ENCODE data around the gene CASR. TPM values are rescaled to one million over a fixed set of nuclear protein-coding genes. Genes with fewer than 3 reads are reported as not detected.

Gene CASR
- polyA plus RNA-seq, 2 of the 4 experiments (the other 2 are of a cell fraction): not detected

DNA sequence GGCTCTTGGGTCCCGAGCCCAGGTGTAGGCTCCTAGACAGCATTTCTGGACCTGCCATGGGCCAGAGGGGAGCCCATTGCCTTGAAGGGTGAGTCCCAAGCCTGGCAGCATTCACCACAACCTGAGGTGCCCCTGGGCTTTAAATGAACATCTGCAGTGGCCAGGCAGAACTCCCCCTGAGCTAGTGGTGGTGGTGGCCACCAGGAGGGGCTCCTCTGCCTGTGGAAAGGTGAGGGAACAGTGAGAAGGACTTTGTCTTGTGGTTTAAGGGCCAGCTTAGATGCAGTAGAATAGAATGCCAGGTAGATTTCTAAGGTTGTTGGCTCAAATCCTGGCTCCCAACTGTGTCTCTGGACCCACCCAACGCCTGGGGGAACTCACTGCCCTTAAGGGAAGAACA is 55.6 kb downstream of the CASR start:
- FAIRE-seq (no peak), ATAC-seq (no peak; a peak in 1 of 6 replicates), DNase-seq (ENCODE audit: low read depth in 1 of 2, low spot score in 1 of 2) (no peak)
- TF ChIP-seq RAD21 (conservative IDR thresholded peaks at IDR 0.05 in 1 of 2, IDR thresholded peaks at IDR 0.05 in 1 of 2) (no peak), RNF2 (IDR thresholded peaks at IDR 0.05; ENCODE audit: borderline replicate concordance, low read depth) (no peak), TP53 (CRISPR knock-in tag; IDR thresholded peaks at IDR 0.05) (no peak), CBX2 (IDR thresholded peaks at IDR 0.05; ENCODE audit: borderline replicate concordance, low read depth) (no peak), FOSL2 (IDR thresholded peaks at IDR 0.05) (no peak), FOSL2 (CRISPR knock-in tag; IDR thresholded peaks at IDR 0.05) (no peak), RFX5 (IDR thresholded peaks at IDR 0.05) (no peak), MAZ (IDR thresholded peaks at IDR 0.05; ENCODE audit: borderline replicate concordance, low read depth, low read length) (no peak), ZC3H11A (IDR thresholded peaks at IDR 0.05) (no peak), NR3C1 (IDR thresholded peaks at IDR 0.05) (no peak), JUNB (IDR thresholded peaks at IDR 0.05) (no peak), PHF8 (IDR thresholded peaks at IDR 0.05; ENCODE audit: borderline replicate concordance, low read depth) (no peak), HDAC2 (IDR thresholded peaks at IDR 0.05) (no peak), POLR2A (IDR thresholded peaks at IDR 0.05; ENCODE audit: low read length) (no peak)
- TF ChIP-seq, protein P1, sequence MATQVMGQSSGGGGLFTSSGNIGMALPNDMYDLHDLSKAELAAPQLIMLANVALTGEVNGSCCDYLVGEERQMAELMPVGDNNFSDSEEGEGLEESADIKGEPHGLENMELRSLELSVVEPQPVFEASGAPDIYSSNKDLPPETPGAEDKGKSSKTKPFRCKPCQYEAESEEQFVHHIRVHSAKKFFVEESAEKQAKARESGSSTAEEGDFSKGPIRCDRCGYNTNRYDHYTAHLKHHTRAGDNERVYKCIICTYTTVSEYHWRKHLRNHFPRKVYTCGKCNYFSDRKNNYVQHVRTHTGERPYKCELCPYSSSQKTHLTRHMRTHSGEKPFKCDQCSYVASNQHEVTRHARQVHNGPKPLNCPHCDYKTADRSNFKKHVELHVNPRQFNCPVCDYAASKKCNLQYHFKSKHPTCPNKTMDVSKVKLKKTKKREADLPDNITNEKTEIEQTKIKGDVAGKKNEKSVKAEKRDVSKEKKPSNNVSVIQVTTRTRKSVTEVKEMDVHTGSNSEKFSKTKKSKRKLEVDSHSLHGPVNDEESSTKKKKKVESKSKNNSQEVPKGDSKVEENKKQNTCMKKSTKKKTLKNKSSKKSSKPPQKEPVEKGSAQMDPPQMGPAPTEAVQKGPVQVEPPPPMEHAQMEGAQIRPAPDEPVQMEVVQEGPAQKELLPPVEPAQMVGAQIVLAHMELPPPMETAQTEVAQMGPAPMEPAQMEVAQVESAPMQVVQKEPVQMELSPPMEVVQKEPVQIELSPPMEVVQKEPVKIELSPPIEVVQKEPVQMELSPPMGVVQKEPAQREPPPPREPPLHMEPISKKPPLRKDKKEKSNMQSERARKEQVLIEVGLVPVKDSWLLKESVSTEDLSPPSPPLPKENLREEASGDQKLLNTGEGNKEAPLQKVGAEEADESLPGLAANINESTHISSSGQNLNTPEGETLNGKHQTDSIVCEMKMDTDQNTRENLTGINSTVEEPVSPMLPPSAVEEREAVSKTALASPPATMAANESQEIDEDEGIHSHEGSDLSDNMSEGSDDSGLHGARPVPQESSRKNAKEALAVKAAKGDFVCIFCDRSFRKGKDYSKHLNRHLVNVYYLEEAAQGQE (IDR thresholded peaks at IDR 0.05): no peak
- TF ChIP-seq, protein P2, sequence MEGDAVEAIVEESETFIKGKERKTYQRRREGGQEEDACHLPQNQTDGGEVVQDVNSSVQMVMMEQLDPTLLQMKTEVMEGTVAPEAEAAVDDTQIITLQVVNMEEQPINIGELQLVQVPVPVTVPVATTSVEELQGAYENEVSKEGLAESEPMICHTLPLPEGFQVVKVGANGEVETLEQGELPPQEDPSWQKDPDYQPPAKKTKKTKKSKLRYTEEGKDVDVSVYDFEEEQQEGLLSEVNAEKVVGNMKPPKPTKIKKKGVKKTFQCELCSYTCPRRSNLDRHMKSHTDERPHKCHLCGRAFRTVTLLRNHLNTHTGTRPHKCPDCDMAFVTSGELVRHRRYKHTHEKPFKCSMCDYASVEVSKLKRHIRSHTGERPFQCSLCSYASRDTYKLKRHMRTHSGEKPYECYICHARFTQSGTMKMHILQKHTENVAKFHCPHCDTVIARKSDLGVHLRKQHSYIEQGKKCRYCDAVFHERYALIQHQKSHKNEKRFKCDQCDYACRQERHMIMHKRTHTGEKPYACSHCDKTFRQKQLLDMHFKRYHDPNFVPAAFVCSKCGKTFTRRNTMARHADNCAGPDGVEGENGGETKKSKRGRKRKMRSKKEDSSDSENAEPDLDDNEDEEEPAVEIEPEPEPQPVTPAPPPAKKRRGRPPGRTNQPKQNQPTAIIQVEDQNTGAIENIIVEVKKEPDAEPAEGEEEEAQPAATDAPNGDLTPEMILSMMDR (IDR thresholded peaks at IDR 0.05): no peak
- TF ChIP-seq, protein P3, sequence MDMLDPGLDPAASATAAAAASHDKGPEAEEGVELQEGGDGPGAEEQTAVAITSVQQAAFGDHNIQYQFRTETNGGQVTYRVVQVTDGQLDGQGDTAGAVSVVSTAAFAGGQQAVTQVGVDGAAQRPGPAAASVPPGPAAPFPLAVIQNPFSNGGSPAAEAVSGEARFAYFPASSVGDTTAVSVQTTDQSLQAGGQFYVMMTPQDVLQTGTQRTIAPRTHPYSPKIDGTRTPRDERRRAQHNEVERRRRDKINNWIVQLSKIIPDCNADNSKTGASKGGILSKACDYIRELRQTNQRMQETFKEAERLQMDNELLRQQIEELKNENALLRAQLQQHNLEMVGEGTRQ (IDR thresholded peaks at IDR 0.05): no peak
- 0% methylated on average over 1 of the region's 2 CpGs for WGBS (ENCODE audit: missing lambda C conversion rate)
- Histone ChIP-seq H3K9me3 (no peaks in the 10 kb centered on the region), H3K4me1 (no peaks in the 10 kb centered on the region), H3K4me3 (no peak overlapping the region), H3K4me2 (no peak overlapping the region), H3K27ac (no peak overlapping the region)
- ChIA-PET POLR2A (no interaction called here), CTCF (interaction anchor here (1.3 kb wide), 1 partner anchor 9 kb away, joined by 3 read pairs; no protein-coding TSS in a partner anchor)

DNA sequence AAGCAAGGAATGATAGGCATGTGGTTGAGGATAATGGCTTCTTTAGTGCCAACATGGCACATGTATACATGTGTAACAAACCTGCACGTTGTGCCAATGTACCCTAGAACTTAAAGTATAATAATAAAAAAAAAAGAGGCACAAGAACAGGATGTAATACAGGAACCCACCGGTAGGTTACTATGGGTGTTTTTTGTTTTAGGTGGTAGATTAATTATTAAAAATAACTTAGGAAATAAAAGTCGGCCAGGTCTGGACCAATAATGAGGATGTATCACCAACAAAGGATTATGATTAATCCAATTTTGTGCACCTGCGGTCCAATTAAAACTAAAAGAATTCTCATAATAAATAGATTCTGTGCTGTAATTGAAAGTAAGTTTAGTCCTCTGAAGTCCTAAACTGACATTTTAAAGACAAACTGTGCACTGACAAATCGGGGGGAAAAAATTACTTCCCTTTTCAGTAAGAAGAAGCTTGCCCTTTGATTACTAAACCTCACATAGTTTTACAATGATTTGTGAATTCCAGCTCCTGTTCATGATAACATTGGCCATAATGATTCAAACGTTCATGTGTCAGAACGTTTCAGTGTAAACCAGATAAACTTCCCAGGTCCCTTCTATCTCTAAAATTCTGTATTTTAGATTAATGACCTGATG is 62.2 kb downstream of the CASR start:
- ATAC-seq (no peak), DNase-seq (ENCODE audit: low read depth in 1 of 2, low spot score in 1 of 2) (peak in 1 of 2 experiments; percentile 8), FAIRE-seq (no peak)
- POLR2A ChIA-PET: no interaction called here
- TF ChIP-seq, protein P4, sequence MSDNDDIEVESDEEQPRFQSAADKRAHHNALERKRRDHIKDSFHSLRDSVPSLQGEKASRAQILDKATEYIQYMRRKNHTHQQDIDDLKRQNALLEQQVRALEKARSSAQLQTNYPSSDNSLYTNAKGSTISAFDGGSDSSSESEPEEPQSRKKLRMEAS (IDR thresholded peaks at IDR 0.05): no peak
- TF ChIP-seq EP300 (IDR thresholded peaks at IDR 0.05) (no peak), JUN (IDR thresholded peaks at IDR 0.05) (no peak), POLR2A (IDR thresholded peaks at IDR 0.05; ENCODE audit: low read length) (no peak)
- CTCF ChIA-PET: no interaction called here
- Histone ChIP-seq H3K4me1 (no peaks in the 10 kb centered on the region), H3K4me3 (no peak overlapping the region), H3K27ac (no peak overlapping the region), H3K4me2 (no peak overlapping the region), H3K9me3 (no peaks in the 10 kb centered on the region)
- 23% methylated on average over 7 of the region's 7 CpGs for WGBS (ENCODE audit: missing lambda C conversion rate)
